ENCODE data around the gene MEP1A.

The MEP1A gene

GRCh38 chr6:46781478-46782378, 11.5 kb upstream of the MEP1A start:
- DNase-seq (ENCODE audit: insufficient read length, low spot score) (peak; percentile 25), FAIRE-seq (no peak)
- peak; percentile 89 for TF ChIP-seq CTCF (IDR thresholded peaks at IDR 0.05; ENCODE audit: insufficient read depth, missing control alignments)

DNA sequence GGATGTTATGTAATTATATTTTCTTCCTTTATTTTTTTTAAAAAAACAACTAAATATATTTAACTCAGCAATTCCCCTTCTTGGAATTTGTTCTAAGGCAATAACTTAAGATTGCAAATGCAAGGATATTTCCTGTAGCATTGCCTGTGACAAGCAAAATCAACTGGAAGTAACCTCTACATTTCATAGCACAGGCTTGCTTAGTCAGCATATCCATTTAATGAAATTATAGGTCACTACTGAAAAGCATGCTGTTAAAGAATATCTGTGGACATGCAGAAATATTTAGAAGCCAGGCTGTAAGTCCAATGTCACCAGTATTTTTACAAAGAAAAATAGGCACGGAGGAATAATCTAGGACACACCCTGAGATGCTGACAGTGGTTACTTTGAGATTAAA, 8.7 kb upstream of the MEP1A start:
- FAIRE-seq, result no peak
- DNase-seq (ENCODE audit: insufficient read length, low spot score), result no peak
- TF ChIP-seq CTCF (IDR thresholded peaks at IDR 0.05; ENCODE audit: insufficient read depth, missing control alignments), result no peak

GRCh38 chr6:46787871-46788540, 5.2 kb upstream of the MEP1A start:
- no peak for FAIRE-seq

GRCh38 chr6:46788791-46789190, 4.4 kb upstream of the MEP1A start:
- TF ChIP-seq CTCF (IDR thresholded peaks at IDR 0.05; ENCODE audit: insufficient read depth, missing control alignments), result no peak
- no peak for FAIRE-seq

More at GRCh38 chr6:46787871-46788540, 5.2 kb upstream of the MEP1A start:
- no peak for TF ChIP-seq CTCF (IDR thresholded peaks at IDR 0.05; ENCODE audit: insufficient read depth, missing control alignments)
- DNase-seq (ENCODE audit: insufficient read length, low spot score), result no peak

DNA sequence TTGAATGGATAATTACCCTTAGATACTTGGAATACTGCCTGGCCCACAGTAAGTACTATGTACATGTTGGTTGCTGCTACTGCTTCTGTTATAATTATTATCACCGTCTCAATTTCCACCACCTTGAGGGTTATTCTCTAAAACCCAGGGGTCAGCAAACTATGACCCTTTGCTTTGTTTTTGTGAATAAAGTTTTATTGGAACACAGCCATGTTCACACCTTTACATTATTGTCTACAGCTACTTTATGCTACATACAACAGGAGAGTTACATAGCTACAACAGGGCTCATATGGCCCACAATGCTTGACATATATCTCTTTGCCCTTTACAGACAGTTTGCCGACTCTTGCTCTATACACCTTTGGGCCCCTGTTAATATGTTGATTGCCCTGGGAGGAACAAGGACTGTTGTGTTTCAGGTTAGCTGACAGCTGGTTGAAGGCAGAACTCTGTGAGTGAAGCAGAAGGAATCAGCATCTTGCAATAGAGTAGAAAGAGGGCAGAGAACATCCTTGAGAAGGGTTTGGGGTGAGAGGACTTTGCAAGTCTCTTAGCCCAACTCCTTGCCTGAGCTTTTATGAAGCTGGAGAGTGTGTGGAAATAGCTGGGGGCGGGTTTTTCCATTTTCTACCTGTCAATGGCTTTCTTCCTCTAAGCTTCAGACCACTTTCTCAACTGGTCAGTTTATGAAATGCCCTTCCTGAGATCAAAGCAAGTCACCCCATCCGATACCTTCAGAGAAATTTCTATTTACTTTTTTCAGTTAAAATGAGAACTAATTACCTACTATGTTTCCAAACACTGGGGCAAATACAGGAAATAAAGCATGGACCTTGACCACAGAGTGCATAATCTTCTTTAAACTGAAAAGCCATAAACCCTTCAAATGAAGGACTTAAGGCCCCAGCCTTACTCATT, 3.5 kb upstream of the MEP1A start:
- FAIRE-seq (no peak), DNase-seq (ENCODE audit: insufficient read length, low spot score) (no peak)
- TF ChIP-seq CTCF (IDR thresholded peaks at IDR 0.05; ENCODE audit: insufficient read depth, missing control alignments), result no peak

More at GRCh38 chr6:46788791-46789190, 4.4 kb upstream of the MEP1A start:
- DNase-seq (ENCODE audit: insufficient read length, low spot score), result no peak

DNA sequence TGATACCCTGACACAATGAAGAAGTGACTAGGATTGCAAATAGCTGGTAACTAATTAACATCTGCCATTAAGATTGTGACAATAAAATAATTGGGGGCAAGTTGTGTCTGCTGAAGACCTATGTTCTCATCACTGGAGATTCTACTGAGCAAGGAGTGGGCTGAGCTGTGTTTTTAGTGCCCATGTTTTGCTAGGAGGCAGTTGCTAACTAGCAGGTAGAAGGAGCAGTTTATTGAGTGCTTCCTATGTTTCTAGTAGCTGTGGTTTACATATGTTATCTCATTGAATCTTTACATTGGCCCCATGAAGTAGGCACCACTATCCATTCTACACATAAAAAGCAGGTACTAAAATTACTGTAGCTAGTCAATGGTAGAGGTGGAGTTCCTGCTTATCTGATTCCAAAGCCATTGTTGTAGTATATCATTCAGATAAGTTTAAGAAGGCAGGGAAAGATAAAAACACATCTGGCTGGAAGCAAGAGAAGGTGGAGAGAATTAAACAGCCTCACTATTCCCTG, 2.8 kb upstream of the MEP1A start:
- no peak for TF ChIP-seq CTCF (IDR thresholded peaks at IDR 0.05; ENCODE audit: insufficient read depth, missing control alignments)
- DNase-seq (ENCODE audit: insufficient read length, low spot score), result no peak
- no peak for FAIRE-seq

All from D721Med (cell line).